ENCODE measurements around the gene PAXIP1.
"Not testable (repeated sequence)": the region's sequence is repeated elsewhere in the genome, so short reads cannot be mapped to it uniquely, and the experiment has no call there.

Gene PAXIP1

GRCh38 chr7:155003092-155003375, at the start of gene PAXIP1:
Gene PAXIP1 (minus strand): TSS chr7:155003124. CDS start chr7:155002929, 195 bp downstream.
- peak; percentile 45 for DNase-seq

- no peak for DNase-seq
Observed at GRCh38 chr7:155051355-155051754, 48.4 kb upstream of the PAXIP1 start.

GRCh38 chr7:155048006-155048405, 45.1 kb upstream of the PAXIP1 start:
- DNase-seq, result no peak

GRCh38 chr7:155043756-155044155, 40.8 kb upstream of the PAXIP1 start:
- no peak for DNase-seq

GRCh38 chr7:155038335-155038734, 35.4 kb upstream of the PAXIP1 start:
- DNase-seq, result no peak

GRCh38 chr7:155034495-155034894, 31.6 kb upstream of the PAXIP1 start:
- not testable (repeated sequence) for DNase-seq

- no peak for DNase-seq
Observed at GRCh38 chr7:155032978-155033377, 30.1 kb upstream of the PAXIP1 start.

- DNase-seq, result no peak
Observed at GRCh38 chr7:155027879-155028278, 25.0 kb upstream of the PAXIP1 start.

GRCh38 chr7:155021699-155022145, 18.8 kb upstream of the PAXIP1 start:
- DNase-seq, result no peak

GRCh38 chr7:155020996-155021395, 18.1 kb upstream of the PAXIP1 start:
- DNase-seq, result no peak

- no peak for DNase-seq
Observed at GRCh38 chr7:155017834-155018233, 14.9 kb upstream of the PAXIP1 start.

- DNase-seq, result no peak
Observed at GRCh38 chr7:155011086-155011485, 8.2 kb upstream of the PAXIP1 start.

GRCh38 chr7:155009570-155010157, 6.7 kb upstream of the PAXIP1 start:
- peak; percentile 37 for DNase-seq

GRCh38 chr7:155007947-155008346, 5.0 kb upstream of the PAXIP1 start:
- DNase-seq, result peak; percentile 35

GRCh38 chr7:155003376-155004214, 671 bp upstream of the PAXIP1 start:
- peak; percentile 80 for DNase-seq

GRCh38 chr7:155002411-155003091, 373 bp downstream of the PAXIP1 start:
- DNase-seq, result no peak

- no peak for DNase-seq
Observed at GRCh38 chr7:155001756-155002410, 1.0 kb downstream of the PAXIP1 start.

GRCh38 chr7:155000795-155001194, 2.1 kb downstream of the PAXIP1 start:
- DNase-seq, result no peak

GRCh38 chr7:154998481-154998880, 4.4 kb downstream of the PAXIP1 start:
- no peak for DNase-seq

- no peak for DNase-seq
Observed at GRCh38 chr7:154997840-154998370, 5.0 kb downstream of the PAXIP1 start.

- no peak for DNase-seq
Observed at GRCh38 chr7:154996756-154997155, 6.2 kb downstream of the PAXIP1 start.

GRCh38 chr7:154996101-154996500, 6.8 kb downstream of the PAXIP1 start:
- DNase-seq, result no peak

GRCh38 chr7:154994996-154995395, 7.9 kb downstream of the PAXIP1 start:
- no peak for DNase-seq
